Right atrium auricular region (tissue), 2 donors: Measurements from ENCODE around the gene SLC6A16. TPM values are rescaled to one million over a fixed set of nuclear protein-coding genes. Genes with fewer than 3 reads are reported as not detected.

Experiments used
- DNase-seq: peaks from one replicate; pipeline ENCODE4 v3.0.0-alpha.2; 2019; ENCODE audit warnings: low spot score
- H3K27ac ChIP-seq, 2 donors: fragments of 200-600 bp; sonication (generic); 1 replicate in 1 of 2; 2 replicates in 1 of 2; pipeline ENCODE4 v1.5.1; 2016 to 2019
- H3K27me3 ChIP-seq, 2 donors: fragments of 200-600 bp; sonication (generic); one replicate each; pipeline versions ENCODE4 v1.5.1 to v1.6.0; 2017 to 2019
- H3K36me3 ChIP-seq: fragments of 200-600 bp; sonication (generic); one replicate; pipeline ENCODE4 v1.5.1; 2016
- H3K4me1 ChIP-seq, 2 donors: fragments of 200-600 bp; sonication (generic); one replicate each; pipeline versions ENCODE4 v1.5.1 to v1.6.0; 2017 to 2019
- H3K4me3 ChIP-seq, 2 donors: fragments of 200-600 bp; sonication (generic); 1 replicate in 1 of 2; 2 replicates in 1 of 2; pipeline ENCODE4 v1.5.1; 2017 to 2019; ENCODE audit warnings: mild to moderate bottlenecking in 1 of 2, moderate library complexity in 1 of 2
- H3K9me3 ChIP-seq, 2 donors: fragments of 200-600 bp; sonication (generic); one replicate each; pipeline ENCODE4 v1.5.1; 2019
- CTCF ChIP-seq, 2 donors: fragments of 200-600 bp; sonication (generic); IDR thresholded peaks; one replicate each; pipeline ENCODE4 v1.5.1; 2019; ENCODE audit warnings: antibody characterized with exemption in 2 of 2
- total RNA-seq, 2 donors: library from RNA; depleted of rRNA; stranded (reverse); fragments of >200 nt; gene quantifications; one replicate each; pipeline ENCODE4 v1.1.0, GENCODE V29; 2016

The SLC6A16 gene
- total RNA-seq, 2 donors from 2014 or later, result 0.56 to 0.90 TPM

- Histone ChIP-seq H3K4me3 (no peak overlapping the region), H3K27ac (no peak overlapping the region), H3K36me3 (no peaks in the 10 kb centered on the region), H3K4me1 (no peaks in the 10 kb centered on the region), H3K9me3 (peaks cover 0 to 11% of the 10 kb centered on the region in 2 donors), H3K27me3 (no peaks in the 10 kb centered on the region)
- TF ChIP-seq CTCF (IDR thresholded peaks at IDR 0.05), result no peak
- no peak for DNase-seq
Measured at GRCh38 chr19:49255674-49256073, 69.3 kb downstream of the SLC6A16 start.

DNA sequence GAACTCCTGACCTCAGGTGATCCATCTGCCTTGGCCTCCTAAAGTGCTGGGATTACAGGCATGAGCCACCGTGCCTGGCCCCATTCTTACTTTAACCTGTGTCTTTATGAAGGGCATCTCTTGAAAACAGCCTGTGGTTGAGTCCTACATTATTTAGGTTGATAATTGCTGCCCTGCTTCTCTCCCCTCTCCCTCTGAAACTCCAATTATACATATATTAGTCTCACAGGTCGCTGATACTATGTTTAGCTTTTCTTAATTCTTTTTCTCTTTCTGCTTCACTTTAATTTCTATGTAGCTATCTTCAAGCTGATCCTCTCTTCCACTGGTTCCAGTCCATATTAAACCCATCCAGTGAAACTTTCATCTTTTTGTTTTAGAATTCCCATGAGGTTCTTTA is 75.1 kb downstream of the SLC6A16 start:
- no peaks in the 10 kb centered on the region for H3K9me3 ChIP-seq
- H3K4me1 ChIP-seq, result no peaks in the 10 kb centered on the region
- no peak overlapping the region for H3K4me3 ChIP-seq
- TF ChIP-seq CTCF (IDR thresholded peaks at IDR 0.05), result no peak
- no peaks in the 10 kb centered on the region for H3K27me3 ChIP-seq
- H3K36me3 ChIP-seq, result no peaks in the 10 kb centered on the region
- DNase-seq, result no peak
- H3K27ac ChIP-seq, result no peak overlapping the region

- DNase-seq, result no peak
- no peaks in the 10 kb centered on the region for H3K36me3 ChIP-seq
- no peak overlapping the region for H3K4me3 ChIP-seq
- no peaks in the 10 kb centered on the region for H3K4me1 ChIP-seq
- no peaks in the 10 kb centered on the region for H3K27me3 ChIP-seq
- H3K27ac ChIP-seq, result no peak overlapping the region
- no peak for TF ChIP-seq CTCF (IDR thresholded peaks at IDR 0.05)
- H3K9me3 ChIP-seq, result no peaks in the 10 kb centered on the region
Measured at GRCh38 chr19:49247676-49248075, 77.3 kb downstream of the SLC6A16 start.

DNA sequence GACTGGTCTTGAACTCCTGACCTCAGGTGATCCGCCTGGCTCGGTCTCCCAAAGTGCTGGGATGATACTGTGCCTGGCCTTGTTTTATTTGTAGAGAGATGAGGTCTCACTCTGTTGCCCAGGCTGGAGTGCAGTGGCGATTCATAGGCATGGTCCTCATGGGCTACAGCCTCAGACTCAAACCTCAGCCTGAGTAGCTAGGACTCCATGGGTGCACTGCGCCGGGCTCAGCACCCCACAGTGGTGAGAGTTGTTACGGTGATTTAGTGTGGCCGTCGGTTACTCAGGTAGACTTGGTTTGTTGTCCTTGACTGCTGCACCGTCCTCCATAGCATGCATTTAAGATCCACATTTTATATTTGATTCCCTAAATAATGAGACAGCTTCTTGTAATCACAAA is 80.7 kb downstream of the SLC6A16 start:
- TF ChIP-seq CTCF (IDR thresholded peaks at IDR 0.05), result no peak
- Histone ChIP-seq H3K27ac (no peak overlapping the region), H3K4me1 (no peaks in the 10 kb centered on the region), H3K9me3 (no peaks in the 10 kb centered on the region), H3K4me3 (no peak overlapping the region), H3K36me3 (no peaks in the 10 kb centered on the region), H3K27me3 (no peaks in the 10 kb centered on the region)
- no peak for DNase-seq

DNA sequence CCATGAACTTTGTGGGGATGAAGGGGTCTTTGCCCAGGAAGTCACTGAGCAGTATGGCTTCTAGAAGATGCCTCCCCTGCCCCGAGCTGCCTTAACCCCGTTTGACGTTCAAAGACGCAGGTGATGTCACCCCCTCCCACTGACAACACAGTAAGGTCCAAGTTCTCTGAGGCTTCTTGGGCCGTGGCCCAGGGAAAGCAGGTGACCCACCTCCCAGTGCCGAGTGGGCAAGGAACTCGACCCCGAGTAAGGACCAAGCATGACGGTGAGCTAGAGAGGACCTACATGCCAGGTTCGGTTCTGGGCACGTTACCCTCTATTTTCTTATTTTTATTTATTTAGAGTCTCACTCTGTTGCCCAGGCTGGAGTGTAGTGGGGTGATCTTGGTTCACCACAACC is 81.3 kb downstream of the SLC6A16 start:
- DNase-seq, result no peak
- Histone ChIP-seq H3K9me3 (no peaks in the 10 kb centered on the region), H3K36me3 (no peaks in the 10 kb centered on the region), H3K27me3 (no peaks in the 10 kb centered on the region), H3K4me1 (no peaks in the 10 kb centered on the region), H3K27ac (no peak overlapping the region), H3K4me3 (no peak overlapping the region)
- no peak for TF ChIP-seq CTCF (IDR thresholded peaks at IDR 0.05)

DNA sequence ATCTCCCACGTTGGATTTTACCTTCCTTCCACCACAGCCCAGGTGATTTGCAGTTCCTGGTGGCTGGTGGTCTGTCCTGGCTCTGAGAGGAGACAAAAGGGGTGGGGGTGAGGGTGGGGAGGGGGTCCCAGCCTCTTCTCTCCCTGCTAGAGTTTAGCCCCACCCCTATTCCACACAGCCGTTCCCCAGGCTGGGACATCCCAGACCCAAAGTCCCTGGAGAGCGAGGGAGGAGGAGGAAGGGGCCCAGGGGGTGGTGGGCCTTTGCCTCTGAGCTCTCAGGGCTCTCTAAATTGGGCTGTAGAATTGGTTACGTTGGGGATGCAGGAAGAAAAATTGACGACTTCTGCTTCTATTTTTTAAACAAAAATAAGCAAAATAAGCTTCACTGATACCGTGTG is 81.9 kb downstream of the SLC6A16 start:
- Histone ChIP-seq H3K4me3 (no peak overlapping the region), H3K36me3 (no peaks in the 10 kb centered on the region), H3K27ac (no peak overlapping the region), H3K4me1 (no peaks in the 10 kb centered on the region), H3K27me3 (no peaks in the 10 kb centered on the region), H3K9me3 (no peaks in the 10 kb centered on the region)
- TF ChIP-seq CTCF (IDR thresholded peaks at IDR 0.05), result no peak
- no peak for DNase-seq
